ENCODE data around the gene ANKHD1. TPM values are rescaled to one million over a fixed set of nuclear protein-coding genes. Genes with fewer than 3 reads are reported as not detected.

ANKHD1 gene
- total and polyA plus RNA-seq, 4 donors = 17.0 to 138 (median 94.8) TPM

GRCh38 chr5:140548300-140548688 is 146.7 kb downstream of the ANKHD1 start:
- 0% methylated on average over 5 of the region's 5 CpGs for WGBS, 2 donors
- peaks cover 0 to 7% of the 10 kb centered on the region in 2 donors for H3K36me3 ChIP-seq (ENCODE audit: control insufficient read depth in 1 of 2, insufficient read depth in 2 of 2, low read length in 1 of 2)
- no peaks in the 10 kb centered on the region for H3K27me3 ChIP-seq (ENCODE audit: control insufficient read depth in 1 of 2, insufficient read depth in 2 of 2, low read length in 1 of 2)
- H3K27ac ChIP-seq (ENCODE audit: low read depth in 1 of 2, low read length in 2 of 2) = peak overlapping the region; percentile 65 to 83
- ATAC-seq (ENCODE audit: low FRiP score) = peak; percentile 83
- H3K4me3 ChIP-seq (ENCODE audit: low read length in 2 of 2) = no peak overlapping the region
- intact Hi-C loops (cut with DNase I) = loop anchor here in 1 of 2 donors (5.0 kb wide), 2 partner anchors 89 to 146 kb away; partner anchors contain the start of genes ANKHD1 and TMCO6
- no peaks in the 10 kb centered on the region for H3K9me3 ChIP-seq (ENCODE audit: control insufficient read depth, low read length)
- H3K4me1 ChIP-seq (ENCODE audit: control insufficient read depth in 1 of 2, insufficient read depth in 2 of 2, low read length in 2 of 2) = peaks cover 0 to 4% of the 10 kb centered on the region in 2 donors
- DNase-seq = no peak

DNA sequence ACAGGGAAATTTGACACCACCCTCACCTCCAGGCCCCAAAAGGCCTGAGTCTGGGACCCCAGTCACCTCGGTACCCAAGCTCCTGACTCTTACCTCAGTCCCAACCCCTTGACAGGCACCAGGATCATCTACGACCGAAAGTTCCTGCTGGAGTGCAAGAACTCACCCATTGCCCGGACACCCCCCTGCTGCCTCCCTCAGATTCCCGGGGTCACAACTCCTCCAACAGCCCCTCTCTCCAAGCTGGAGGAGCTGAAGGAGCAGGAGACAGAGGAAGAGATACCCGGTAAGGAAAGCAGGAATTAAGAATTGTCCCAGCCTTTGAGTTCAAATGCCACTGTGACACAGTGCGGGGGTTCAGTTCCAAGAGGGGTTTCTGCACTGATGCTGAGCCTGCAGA is 147.2 kb downstream of the ANKHD1 start:
- H3K4me3 ChIP-seq (ENCODE audit: low read length in 2 of 2) = no peak overlapping the region

GRCh38 chr5:140549237-140550144 is 147.9 kb downstream of the ANKHD1 start:
- H3K27me3 ChIP-seq (ENCODE audit: control insufficient read depth in 1 of 2, insufficient read depth in 2 of 2, low read length in 1 of 2) = no peaks in the 10 kb centered on the region
- peak in 1 of 2 donors; percentile 71 for DNase-seq
- ATAC-seq (ENCODE audit: low FRiP score) = no peak
- peaks cover 0 to 6% of the 10 kb centered on the region in 2 donors for H3K36me3 ChIP-seq (ENCODE audit: control insufficient read depth in 1 of 2, insufficient read depth in 2 of 2, low read length in 1 of 2)
- peak overlapping the region in 1 of 2 donors; percentile 83 for H3K27ac ChIP-seq (ENCODE audit: low read depth in 1 of 2, low read length in 2 of 2)
- intact Hi-C loops (cut with DNase I) = loop anchor here in 1 of 2 donors (5.0 kb wide), 2 partner anchors 88 to 147 kb away; partner anchors contain the start of genes ANKHD1 and TMCO6
- H3K4me1 ChIP-seq (ENCODE audit: control insufficient read depth in 1 of 2, insufficient read depth in 2 of 2, low read length in 2 of 2) = peaks cover 0 to 4% of the 10 kb centered on the region in 2 donors
- H3K9me3 ChIP-seq (ENCODE audit: control insufficient read depth, low read length) = no peaks in the 10 kb centered on the region
- 70 to 82% methylated on average over 3 of the region's 3 CpGs for whole genome bisulfite sequencing, 2 donors
- H3K4me3 ChIP-seq (ENCODE audit: low read length in 2 of 2) = no peak overlapping the region

More for the DNA sequence above, 147.2 kb downstream of the ANKHD1 start:
- Histone ChIP-seq H3K4me1 (ENCODE audit: control insufficient read depth in 1 of 2, insufficient read depth in 2 of 2, low read length in 2 of 2) (peaks cover 0 to 4% of the 10 kb centered on the region in 2 donors), H3K27me3 (ENCODE audit: control insufficient read depth in 1 of 2, insufficient read depth in 2 of 2, low read length in 1 of 2) (no peaks in the 10 kb centered on the region), H3K27ac (ENCODE audit: low read depth in 1 of 2, low read length in 2 of 2) (peak overlapping the region; percentile 23 to 83), H3K36me3 (ENCODE audit: control insufficient read depth in 1 of 2, insufficient read depth in 2 of 2, low read length in 1 of 2) (peaks cover 0 to 7% of the 10 kb centered on the region in 2 donors), H3K9me3 (ENCODE audit: control insufficient read depth, low read length) (no peaks in the 10 kb centered on the region)
- intact Hi-C loops (cut with DNase I) = loop anchor here in 1 of 2 donors (5.0 kb wide), 2 partner anchors 89 to 146 kb away; partner anchors contain the start of genes ANKHD1 and TMCO6
- 90% methylated on average over 7 of the region's 7 CpGs for WGBS, 2 donors
- DNase-seq = no peak
- no peak for ATAC-seq (ENCODE audit: low FRiP score)

GRCh38 chr5:140550147-140551079 is 148.8 kb downstream of the ANKHD1 start:
- 89 to 91% methylated on average over 11 of the region's 11 CpGs for WGBS, 2 donors
- Histone ChIP-seq H3K4me3 (ENCODE audit: low read length in 2 of 2) (no peak overlapping the region), H3K9me3 (ENCODE audit: control insufficient read depth, low read length) (no peaks in the 10 kb centered on the region), H3K27ac (ENCODE audit: low read depth in 1 of 2, low read length in 2 of 2) (no peak overlapping the region), H3K4me1 (ENCODE audit: control insufficient read depth in 1 of 2, insufficient read depth in 2 of 2, low read length in 2 of 2) (peaks cover 0 to 4% of the 10 kb centered on the region in 2 donors), H3K36me3 (ENCODE audit: control insufficient read depth in 1 of 2, insufficient read depth in 2 of 2, low read length in 1 of 2) (peaks cover 0 to 6% of the 10 kb centered on the region in 2 donors), H3K27me3 (ENCODE audit: control insufficient read depth in 1 of 2, insufficient read depth in 2 of 2, low read length in 1 of 2) (no peaks in the 10 kb centered on the region)
- DNase-seq (no peak), ATAC-seq (ENCODE audit: low FRiP score) (no peak)
- intact Hi-C loops (cut with DNase I) = no loop called here

DNA sequence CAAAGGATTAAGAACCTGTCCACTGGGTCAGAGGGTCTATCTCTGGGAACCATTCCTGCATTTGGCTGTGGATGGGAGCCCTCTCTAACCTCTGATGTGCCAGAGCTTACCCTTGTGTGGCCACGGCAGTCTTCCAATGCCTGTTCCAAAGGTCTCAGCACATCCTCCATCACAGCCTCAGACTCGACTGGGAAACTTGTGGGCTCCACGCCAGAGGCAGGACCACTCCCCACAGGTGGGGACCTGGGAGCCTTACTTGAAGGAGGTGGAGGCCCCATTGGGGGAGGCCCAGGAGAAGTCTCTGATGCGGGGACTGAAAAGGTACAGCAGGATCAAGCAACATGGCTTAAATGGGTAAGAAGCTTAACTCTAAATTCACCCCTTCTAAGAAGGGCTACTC is 150.2 kb downstream of the ANKHD1 start:
- Histone ChIP-seq H3K27ac (ENCODE audit: low read depth in 1 of 2, low read length in 2 of 2) (no peak overlapping the region), H3K36me3 (ENCODE audit: control insufficient read depth in 1 of 2, insufficient read depth in 2 of 2, low read length in 1 of 2) (peaks cover 0 to 6% of the 10 kb centered on the region in 2 donors), H3K4me3 (ENCODE audit: low read length in 2 of 2) (no peak overlapping the region), H3K27me3 (ENCODE audit: control insufficient read depth in 1 of 2, insufficient read depth in 2 of 2, low read length in 1 of 2) (no peaks in the 10 kb centered on the region), H3K4me1 (ENCODE audit: control insufficient read depth in 1 of 2, insufficient read depth in 2 of 2, low read length in 2 of 2) (peaks cover 4% of the 10 kb centered on the region in 2 donors), H3K9me3 (ENCODE audit: control insufficient read depth, low read length) (no peaks in the 10 kb centered on the region)
- ATAC-seq (ENCODE audit: low FRiP score) (no peak), DNase-seq (no peak)
- intact Hi-C loops (cut with DNase I) = no loop called here
- WGBS, 2 donors = 83 to 89% methylated on average over 4 of the region's 4 CpGs

- 79 to 84% methylated on average over 2 of the region's 2 CpGs for WGBS, 2 donors
- H3K27ac ChIP-seq (ENCODE audit: low read depth in 1 of 2, low read length in 2 of 2) = no peak overlapping the region
- no peak for DNase-seq
- no peak overlapping the region for H3K4me3 ChIP-seq (ENCODE audit: low read length in 2 of 2)
- peaks cover 0 to 6% of the 10 kb centered on the region in 2 donors for H3K36me3 ChIP-seq (ENCODE audit: control insufficient read depth in 1 of 2, insufficient read depth in 2 of 2, low read length in 1 of 2)
- intact Hi-C loops (cut with DNase I) = no loop called here
- no peaks in the 10 kb centered on the region for H3K9me3 ChIP-seq (ENCODE audit: control insufficient read depth, low read length)
- no peaks in the 10 kb centered on the region for H3K27me3 ChIP-seq (ENCODE audit: control insufficient read depth in 1 of 2, insufficient read depth in 2 of 2, low read length in 1 of 2)
- no peak for ATAC-seq (ENCODE audit: low FRiP score)
- peaks cover 0 to 4% of the 10 kb centered on the region in 2 donors for H3K4me1 ChIP-seq (ENCODE audit: control insufficient read depth in 1 of 2, insufficient read depth in 2 of 2, low read length in 2 of 2)
Observed at GRCh38 chr5:140553657-140554056, 152.0 kb downstream of the ANKHD1 start.

DNA sequence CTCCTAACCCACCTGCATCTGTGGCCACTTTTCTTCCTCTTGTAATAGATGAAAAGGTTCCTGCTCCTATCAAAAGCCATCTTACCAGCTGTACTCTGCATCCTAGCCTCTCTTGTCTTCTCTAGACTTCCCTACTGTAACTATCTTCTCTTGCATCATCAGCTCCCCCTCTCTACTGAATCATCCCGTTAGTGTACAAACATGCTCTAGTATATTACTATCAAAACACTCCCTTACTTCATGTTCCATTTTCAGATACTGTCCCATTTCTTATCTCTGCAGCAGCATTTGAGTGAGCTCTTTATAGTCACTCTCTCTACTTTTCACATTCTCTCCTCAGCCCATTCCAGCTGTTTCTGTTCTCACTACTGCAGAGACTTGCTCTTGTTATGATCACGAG is 152.8 kb downstream of the ANKHD1 start:
- Histone ChIP-seq H3K4me1 (ENCODE audit: control insufficient read depth in 1 of 2, insufficient read depth in 2 of 2, low read length in 2 of 2) (peaks cover 0 to 4% of the 10 kb centered on the region in 2 donors), H3K36me3 (ENCODE audit: control insufficient read depth in 1 of 2, insufficient read depth in 2 of 2, low read length in 1 of 2) (peaks cover 0 to 6% of the 10 kb centered on the region in 2 donors)
- WGBS, 2 donors = 65 to 72% methylated on average over 2 of the region's 2 CpGs

DNA sequence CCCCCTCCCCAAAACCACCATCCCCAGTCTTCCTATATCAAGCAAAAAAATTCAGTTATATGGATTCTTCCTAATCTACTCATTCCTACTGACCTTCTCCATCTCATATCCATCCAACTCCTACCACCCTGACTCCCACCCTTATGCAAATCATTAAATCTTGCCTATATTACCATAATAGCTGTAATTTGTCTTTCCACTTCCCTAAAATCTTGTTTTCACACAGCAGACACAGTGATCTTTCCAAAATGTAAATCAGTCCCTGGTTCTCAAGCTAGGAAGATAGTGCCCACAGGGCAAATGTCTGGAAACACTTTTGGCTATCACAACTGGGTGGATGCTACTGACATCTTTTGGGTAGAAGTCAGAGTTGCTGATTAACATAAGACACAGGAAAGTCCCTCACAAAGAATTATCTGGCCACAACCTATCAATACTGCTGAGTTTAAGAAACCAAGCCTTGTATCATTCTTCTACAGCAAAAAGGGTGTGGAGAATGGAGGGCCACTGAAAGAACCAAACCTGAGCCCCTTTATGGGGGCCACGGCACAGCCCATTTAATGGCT is 154.2 kb downstream of the ANKHD1 start:
- peaks cover 0 to 3% of the 10 kb centered on the region in 2 donors for H3K36me3 ChIP-seq (ENCODE audit: control insufficient read depth in 1 of 2, insufficient read depth in 2 of 2, low read length in 1 of 2)
- H3K9me3 ChIP-seq (ENCODE audit: control insufficient read depth, low read length) = no peaks in the 10 kb centered on the region
- intact Hi-C loops (cut with DNase I) = loop anchor here in 1 of 2 donors (5.0 kb wide), 1 partner anchor 91 kb away; the partner anchor contains the start of genes IK and NDUFA2
- H3K4me1 ChIP-seq (ENCODE audit: control insufficient read depth in 1 of 2, insufficient read depth in 2 of 2, low read length in 2 of 2) = peaks cover 0 to 4% of the 10 kb centered on the region in 2 donors
- ATAC-seq (ENCODE audit: low FRiP score) (no peak), DNase-seq (no peak)
- 75 to 88% methylated on average over 1 of the region's 1 CpG for WGBS, 2 donors
- no peak overlapping the region for H3K27ac ChIP-seq (ENCODE audit: low read depth in 1 of 2, low read length in 2 of 2)
- H3K4me3 ChIP-seq (ENCODE audit: low read length in 2 of 2) = no peak overlapping the region
- no peaks in the 10 kb centered on the region for H3K27me3 ChIP-seq (ENCODE audit: control insufficient read depth in 1 of 2, insufficient read depth in 2 of 2, low read length in 1 of 2)

More for the DNA sequence above, 152.8 kb downstream of the ANKHD1 start:
- no peak for ATAC-seq (ENCODE audit: low FRiP score)
- DNase-seq = no peak
- Histone ChIP-seq H3K9me3 (ENCODE audit: control insufficient read depth, low read length) (no peaks in the 10 kb centered on the region), H3K4me3 (ENCODE audit: low read length in 2 of 2) (no peak overlapping the region), H3K27ac (ENCODE audit: low read depth in 1 of 2, low read length in 2 of 2) (no peak overlapping the region), H3K27me3 (ENCODE audit: control insufficient read depth in 1 of 2, insufficient read depth in 2 of 2, low read length in 1 of 2) (no peaks in the 10 kb centered on the region)
- intact Hi-C loops (cut with DNase I) = no loop called here

All from aorta (tissue), 5 donors.